MM.1S (cell line): Measurements from ENCODE around the gene CPN2.

ENCODE experiments used
- CTCF ChIP-seq: fragments of 300-600 bp; sonication (generic); IDR thresholded peaks from 2 replicates; pipeline ENCODE4 v1.5.1; 2016; ENCODE audit warnings: antibody characterized with exemption, low read length, mixed read lengths
- EZH2phosphoT487 ChIP-seq: fragments of 300-600 bp; sonication (generic); IDR thresholded peaks from 2 replicates; pipeline ENCODE4 v1.6.1; 2018; ENCODE audit warnings: antibody characterized with exemption, low read length

- TF ChIP-seq CTCF: no peak
- no peak for TF ChIP-seq EZH2phosphoT487
Measured at GRCh38 chr3:194380326-194380725, 29.2 kb upstream of the CPN2 start.
